Measurements from ENCODE around the gene RAI14.

The RAI14 gene

GRCh38 chr5:34876275-34876674, 220.1 kb downstream of the RAI14 start:
- H3K4me3 ChIP-seq (ENCODE audit: low read length), result no peak overlapping the region
- TF ChIP-seq, protein P1, sequence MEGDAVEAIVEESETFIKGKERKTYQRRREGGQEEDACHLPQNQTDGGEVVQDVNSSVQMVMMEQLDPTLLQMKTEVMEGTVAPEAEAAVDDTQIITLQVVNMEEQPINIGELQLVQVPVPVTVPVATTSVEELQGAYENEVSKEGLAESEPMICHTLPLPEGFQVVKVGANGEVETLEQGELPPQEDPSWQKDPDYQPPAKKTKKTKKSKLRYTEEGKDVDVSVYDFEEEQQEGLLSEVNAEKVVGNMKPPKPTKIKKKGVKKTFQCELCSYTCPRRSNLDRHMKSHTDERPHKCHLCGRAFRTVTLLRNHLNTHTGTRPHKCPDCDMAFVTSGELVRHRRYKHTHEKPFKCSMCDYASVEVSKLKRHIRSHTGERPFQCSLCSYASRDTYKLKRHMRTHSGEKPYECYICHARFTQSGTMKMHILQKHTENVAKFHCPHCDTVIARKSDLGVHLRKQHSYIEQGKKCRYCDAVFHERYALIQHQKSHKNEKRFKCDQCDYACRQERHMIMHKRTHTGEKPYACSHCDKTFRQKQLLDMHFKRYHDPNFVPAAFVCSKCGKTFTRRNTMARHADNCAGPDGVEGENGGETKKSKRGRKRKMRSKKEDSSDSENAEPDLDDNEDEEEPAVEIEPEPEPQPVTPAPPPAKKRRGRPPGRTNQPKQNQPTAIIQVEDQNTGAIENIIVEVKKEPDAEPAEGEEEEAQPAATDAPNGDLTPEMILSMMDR (IDR thresholded peaks at IDR 0.05; ENCODE audit: low read depth, low read length), result no peak
- TF ChIP-seq EZH2phosphoT487 (IDR thresholded peaks at IDR 0.05; ENCODE audit: low read depth), result no peak
- H3K79me2 ChIP-seq (ENCODE audit: low read length), result no peaks in the 10 kb centered on the region
- H3K27me3 ChIP-seq (ENCODE audit: low read depth, low read length), result no peaks in the 10 kb centered on the region
- H3K36me3 ChIP-seq (replicated peaks; ENCODE audit: low read depth, low read length), result no peaks in the 10 kb centered on the region
- H3K4me1 ChIP-seq (ENCODE audit: low read length), result no peaks in the 10 kb centered on the region
- no peak overlapping the region for H3K9ac ChIP-seq (ENCODE audit: low read length)
- no peaks in the 10 kb centered on the region for H4K20me1 ChIP-seq (ENCODE audit: insufficient read depth, low read length)
- no peak overlapping the region for H3K27ac ChIP-seq (ENCODE audit: low read length)
- no peak overlapping the region for H3K4me2 ChIP-seq (ENCODE audit: low read length)
- H3K9me3 ChIP-seq (ENCODE audit: insufficient read depth, low read length), result no peaks in the 10 kb centered on the region
- H2AFZ ChIP-seq (ENCODE audit: low read depth, low read length), result no peak overlapping the region

DNA sequence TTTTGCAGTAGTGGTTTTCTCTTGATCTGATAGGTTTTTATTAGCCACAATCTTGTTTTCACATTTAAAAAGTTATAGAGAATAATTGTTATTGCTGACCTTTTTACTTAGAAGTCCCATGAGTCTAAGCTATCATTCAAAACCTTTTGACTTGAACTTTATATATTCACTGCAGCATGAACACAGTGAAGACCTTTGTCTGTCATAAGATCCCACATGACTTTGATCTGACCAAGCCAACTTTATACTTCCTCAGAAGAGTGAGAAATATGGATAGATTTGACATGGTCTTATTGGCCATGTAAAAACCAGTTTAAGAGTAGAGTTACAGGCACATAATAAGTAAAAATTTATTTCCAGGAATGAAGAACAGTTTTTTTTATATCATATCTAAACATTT, 225.1 kb downstream of the RAI14 start:
- Histone ChIP-seq H3K4me2 (ENCODE audit: low read length) (no peak overlapping the region), H3K9me3 (ENCODE audit: insufficient read depth, low read length) (no peaks in the 10 kb centered on the region), H4K20me1 (ENCODE audit: insufficient read depth, low read length) (no peaks in the 10 kb centered on the region), H3K9ac (ENCODE audit: low read length) (no peak overlapping the region), H3K4me3 (ENCODE audit: low read length) (no peak overlapping the region), H3K4me1 (ENCODE audit: low read length) (no peaks in the 10 kb centered on the region), H3K27me3 (ENCODE audit: low read depth, low read length) (no peaks in the 10 kb centered on the region), H3K36me3 (replicated peaks; ENCODE audit: low read depth, low read length) (no peaks in the 10 kb centered on the region), H3K27ac (ENCODE audit: low read length) (no peak overlapping the region), H2AFZ (ENCODE audit: low read depth, low read length) (no peak overlapping the region), H3K79me2 (ENCODE audit: low read length) (no peaks in the 10 kb centered on the region)
- TF ChIP-seq, protein P1 (IDR thresholded peaks at IDR 0.05; ENCODE audit: low read depth, low read length), result no peak

Measured in OCI-LY3 (cell line).